GM06990 (cell line): ENCODE measurements around the gene SPEF1.
A peak's percentile ranks its signal among the peaks of the same experiment; 100 is the strongest.
"Not testable (repeated sequence)": the region's sequence is repeated elsewhere in the genome, so short reads cannot be mapped to it uniquely, and the experiment has no call there.

Experiments used
- DNase-seq: peaks from one replicate; pipeline ENCODE4 v3.0.0-alpha.2; 2011; ENCODE audit not compliant: insufficient read length; ENCODE audit errors: extremely low read depth
- H3K27me3 ChIP-seq: replicated peaks from 2 replicates; pipeline ENCODE4 v1.6.0; 2011; ENCODE audit warnings: low read length; ENCODE audit not compliant: control insufficient read depth, insufficient read depth
- H3K36me3 ChIP-seq: 2 replicates; pipeline ENCODE4 v1.5.1; 2011; ENCODE audit warnings: low read length; ENCODE audit not compliant: control insufficient read depth, insufficient read depth
- H3K4me3 ChIP-seq: replicated peaks from 2 replicates; pipeline ENCODE4 v1.5.1; 2011; ENCODE audit warnings: low read depth, mild to moderate bottlenecking, control low read depth, low read length
- TF ChIP-seq, protein P1 (sequence below): IDR thresholded peaks from 2 replicates; pipeline ENCODE4 v1.5.1; 2011; ENCODE audit warnings: low read length, control low read depth, mild to moderate bottlenecking, inconsistent platforms; ENCODE audit not compliant: insufficient read depth, poor library complexity, severe bottlenecking

The SPEF1 gene

GRCh38 chr20:3796477-3797225 is 15.4 kb upstream of the SPEF1 start:
- no peak for DNase-seq
- Histone ChIP-seq H3K27me3 (no peaks in the 10 kb centered on the region), H3K4me3 (peak overlapping the region; percentile 82), H3K36me3 (no peaks in the 10 kb centered on the region; the same call in none of the 2 replicates)
- TF ChIP-seq, protein P1, sequence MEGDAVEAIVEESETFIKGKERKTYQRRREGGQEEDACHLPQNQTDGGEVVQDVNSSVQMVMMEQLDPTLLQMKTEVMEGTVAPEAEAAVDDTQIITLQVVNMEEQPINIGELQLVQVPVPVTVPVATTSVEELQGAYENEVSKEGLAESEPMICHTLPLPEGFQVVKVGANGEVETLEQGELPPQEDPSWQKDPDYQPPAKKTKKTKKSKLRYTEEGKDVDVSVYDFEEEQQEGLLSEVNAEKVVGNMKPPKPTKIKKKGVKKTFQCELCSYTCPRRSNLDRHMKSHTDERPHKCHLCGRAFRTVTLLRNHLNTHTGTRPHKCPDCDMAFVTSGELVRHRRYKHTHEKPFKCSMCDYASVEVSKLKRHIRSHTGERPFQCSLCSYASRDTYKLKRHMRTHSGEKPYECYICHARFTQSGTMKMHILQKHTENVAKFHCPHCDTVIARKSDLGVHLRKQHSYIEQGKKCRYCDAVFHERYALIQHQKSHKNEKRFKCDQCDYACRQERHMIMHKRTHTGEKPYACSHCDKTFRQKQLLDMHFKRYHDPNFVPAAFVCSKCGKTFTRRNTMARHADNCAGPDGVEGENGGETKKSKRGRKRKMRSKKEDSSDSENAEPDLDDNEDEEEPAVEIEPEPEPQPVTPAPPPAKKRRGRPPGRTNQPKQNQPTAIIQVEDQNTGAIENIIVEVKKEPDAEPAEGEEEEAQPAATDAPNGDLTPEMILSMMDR = no peak

- Histone ChIP-seq H3K36me3 (no peaks in the 10 kb centered on the region; the same call in 1 of the 2 replicates), H3K4me3 (peak within 1 kb of the TSS; percentile 82), H3K27me3 (no peaks in the 10 kb centered on the region)
- TF ChIP-seq, protein P1 = peak; percentile 24
- DNase-seq = peak; percentile 92
These were observed 14.5 kb upstream of the SPEF1 start, which contains the start of gene CDC25B for GRCh38 chr20:3795511-3796468. TSS of gene CDC25B (plus strand) at chr20:3796310. CDS start at chr20:3796532, 222 bp downstream.

- no peak for DNase-seq
- Histone ChIP-seq H3K36me3 (no peaks in the 10 kb centered on the region; the same call in 1 of the 2 replicates), H3K27me3 (no peaks in the 10 kb centered on the region), H3K4me3 (peak overlapping the region; percentile 82)
- TF ChIP-seq, protein P1 = no peak
These were observed 13.6 kb upstream of the SPEF1 start for GRCh38 chr20:3794701-3795420.

DNA sequence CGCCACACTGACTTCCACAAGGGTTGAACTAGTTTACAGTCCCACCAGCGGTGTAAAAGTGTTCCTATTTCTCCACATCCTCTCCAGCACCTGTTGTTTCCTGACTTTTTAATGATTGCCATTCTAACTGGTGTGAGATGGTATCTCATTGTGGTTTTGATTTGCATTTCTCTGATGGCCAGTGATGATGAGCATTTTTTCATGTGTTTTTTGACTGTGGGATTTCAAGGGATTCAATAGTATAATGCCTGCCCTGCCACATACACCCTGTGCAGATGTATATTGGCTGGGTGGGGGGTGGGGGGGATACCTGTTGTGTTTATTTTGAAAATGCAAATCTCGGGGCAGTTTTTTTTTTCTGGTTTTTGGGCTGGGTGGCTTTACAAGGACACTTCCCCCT is 12.9 kb upstream of the SPEF1 start:
- DNase-seq, H3K27me3 ChIP-seq, H3K4me3 ChIP-seq, H3K36me3 ChIP-seq: not testable (repeated sequence)

DNA sequence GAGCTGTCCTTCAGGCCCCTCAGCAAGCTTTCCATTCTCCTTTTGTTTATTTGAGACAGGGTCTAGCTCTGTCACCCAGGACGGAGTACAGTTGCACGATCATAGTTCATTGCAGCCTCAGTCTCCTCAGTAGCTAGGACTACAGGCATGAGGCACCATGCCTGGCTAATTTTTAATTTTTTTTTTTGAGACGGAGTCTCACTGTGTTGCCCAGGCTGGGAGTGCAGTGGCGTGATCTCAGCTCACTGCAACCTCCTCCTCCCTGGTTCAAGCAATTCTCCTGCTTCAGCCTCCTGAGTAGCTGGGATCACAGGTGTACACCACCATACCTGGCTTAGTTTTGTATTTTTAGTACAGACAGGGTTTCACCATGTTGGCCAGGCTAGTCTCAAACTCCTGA is 8.0 kb upstream of the SPEF1 start:
- DNase-seq, H3K36me3 ChIP-seq, H3K27me3 ChIP-seq, H3K4me3 ChIP-seq: not testable (repeated sequence)

DNA sequence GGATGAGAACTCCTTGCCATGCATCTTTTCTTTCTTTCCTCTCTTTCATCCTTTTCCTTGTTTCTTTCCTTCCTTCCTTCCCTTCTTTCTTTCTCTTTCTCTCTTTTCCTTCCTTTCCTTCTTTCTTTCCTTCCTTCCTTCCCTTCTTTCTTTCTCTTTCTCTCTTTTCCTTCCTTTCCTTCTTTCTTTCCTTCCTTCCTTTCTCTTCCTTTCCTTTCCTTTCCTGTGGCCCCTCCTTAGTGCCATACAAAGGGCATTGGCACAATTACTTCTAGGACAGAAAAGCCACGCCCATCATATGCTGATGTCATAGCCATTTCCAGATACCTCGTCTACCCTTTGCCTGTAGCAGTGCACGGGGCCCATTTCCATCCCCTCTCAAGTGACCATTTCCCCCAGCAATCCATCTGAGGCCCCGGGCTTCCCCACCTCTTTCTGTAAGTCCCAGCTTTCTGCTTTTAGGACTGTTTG is 7.5 kb upstream of the SPEF1 start:
- TF ChIP-seq, protein P1 = no peak
- Histone ChIP-seq H3K36me3 (no peaks in the 10 kb centered on the region; the same call in none of the 2 replicates), H3K4me3 (no peak overlapping the region), H3K27me3 (no peaks in the 10 kb centered on the region)
- DNase-seq = no peak
